Hypothalamus (tissue), 51 donors: ENCODE results near the gene ANK3.

Experiments used
- DNase-seq, 51 donors: peaks; one replicate each; lab custom pipeline; 2025; lab: John Stamatoyannopoulos, UW

ANK3 gene

DNA sequence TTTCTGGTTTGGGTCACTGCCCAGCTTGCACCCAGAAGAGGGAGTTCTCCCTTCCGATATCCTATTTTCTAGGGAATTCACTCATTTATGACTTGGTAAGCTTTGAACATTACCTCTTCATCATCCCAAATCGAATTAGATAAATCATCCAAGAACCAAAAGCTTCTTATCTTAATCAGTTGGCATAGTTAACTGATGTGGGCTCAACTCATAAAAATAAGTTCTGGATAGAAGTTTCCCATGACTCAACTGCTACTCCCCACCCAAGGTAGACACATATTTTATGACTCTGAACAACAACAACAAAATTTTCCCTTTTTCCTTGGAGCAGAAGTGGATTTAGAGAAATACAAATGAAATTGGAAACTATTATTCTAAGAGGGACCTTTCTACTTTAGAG, 380.4 kb downstream of the ANK3 start:
- DNase-seq, result no peak

DNA sequence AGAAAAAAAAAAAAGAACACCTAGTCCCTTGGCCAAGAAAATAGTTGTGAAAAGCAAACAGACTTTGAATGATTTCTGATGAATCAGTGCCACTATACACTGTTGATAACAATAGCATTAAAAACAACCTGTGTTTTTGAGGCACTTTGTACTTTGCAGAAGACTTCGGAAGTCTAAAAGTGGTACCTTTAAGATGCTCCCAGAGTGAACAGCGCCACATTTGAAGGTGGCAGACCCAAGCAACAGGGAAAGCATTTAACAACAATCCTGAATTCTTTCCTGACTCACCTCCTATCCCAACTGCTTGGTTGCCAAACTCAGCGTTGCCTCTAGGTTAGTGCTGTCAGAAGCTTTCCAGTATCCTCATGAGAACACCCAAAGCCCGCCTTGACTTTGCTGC, 380.9 kb downstream of the ANK3 start:
- DNase-seq, result no peak

DNA sequence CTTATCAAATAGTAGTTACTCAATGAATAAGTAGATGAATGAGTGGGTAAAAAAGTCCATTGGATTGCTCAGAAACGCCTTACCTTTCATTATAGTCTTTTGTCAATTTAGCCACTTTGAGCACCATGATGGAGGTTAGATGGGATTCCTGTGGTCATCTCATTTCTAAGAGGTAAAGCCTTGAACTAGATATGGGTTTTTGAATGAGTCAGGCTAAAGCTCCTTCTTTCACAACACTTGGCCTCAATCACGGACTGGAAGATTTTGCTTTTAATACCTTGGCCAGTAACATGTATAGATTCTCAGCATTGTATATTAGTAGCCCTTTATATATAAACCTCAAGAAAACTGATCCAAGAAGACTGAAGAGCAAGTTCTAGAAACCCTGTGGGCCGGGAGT, 383.6 kb downstream of the ANK3 start:
- no peak for DNase-seq

DNA sequence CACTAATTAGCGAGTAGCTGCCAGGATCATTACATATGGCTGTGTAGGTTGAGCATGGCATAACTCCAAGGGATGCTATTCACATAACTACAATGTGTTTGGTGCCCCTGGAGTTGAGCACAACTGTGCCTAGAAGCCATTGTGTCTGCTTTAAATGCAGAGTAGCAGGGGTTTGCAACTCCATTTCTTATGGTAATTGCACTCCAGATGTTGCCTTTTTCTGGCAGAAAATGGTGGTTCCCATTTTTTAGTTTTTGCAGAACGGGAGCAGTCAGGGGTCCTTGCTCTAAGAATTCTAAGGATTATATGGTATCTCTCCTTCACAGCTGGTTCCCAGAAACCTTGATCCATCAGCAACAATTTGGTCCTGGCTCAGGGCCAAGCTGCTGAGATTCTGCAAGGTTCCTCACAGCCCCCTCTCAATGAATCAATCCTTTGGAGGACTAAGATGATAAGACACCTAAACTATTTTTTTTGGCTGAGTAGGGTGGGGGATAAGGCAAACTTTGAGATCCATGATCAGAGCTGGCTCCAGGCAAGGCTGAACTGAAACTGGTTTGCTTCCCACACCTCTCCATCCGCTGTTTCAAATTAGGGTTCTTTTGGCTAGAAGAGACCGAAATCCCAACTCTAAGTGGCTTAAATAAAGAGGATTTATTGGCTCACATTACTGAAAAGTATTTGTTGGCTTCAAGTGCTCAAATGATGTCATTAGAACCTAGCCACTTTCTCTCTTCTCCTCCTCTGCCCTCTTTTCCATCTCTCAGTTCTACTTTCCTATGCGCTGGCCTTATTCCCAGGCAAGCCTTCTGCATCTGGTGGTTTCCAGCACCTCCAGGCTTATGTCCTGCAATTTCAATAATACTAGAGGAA, 385.8 kb downstream of the ANK3 start:
- no peak for DNase-seq

DNA sequence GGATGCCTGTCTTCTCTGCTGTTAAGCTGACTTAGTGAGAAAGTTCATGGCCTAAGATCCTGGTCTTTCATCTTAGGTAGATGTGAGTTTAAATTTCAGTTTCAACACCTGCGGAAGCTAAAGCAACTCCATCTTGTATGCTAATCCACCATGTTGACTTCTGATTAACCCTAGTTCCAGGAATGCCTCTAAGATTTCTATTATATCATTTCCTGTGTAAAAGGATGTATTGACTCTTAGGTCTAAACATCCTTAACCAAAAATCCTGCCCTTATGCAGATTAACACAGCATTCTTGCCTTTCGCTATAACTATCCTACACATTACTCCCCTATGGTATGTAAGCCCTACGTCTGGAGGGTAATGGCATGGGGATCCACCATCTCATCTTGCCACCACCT, 388.9 kb downstream of the ANK3 start:
- no peak for DNase-seq

DNA sequence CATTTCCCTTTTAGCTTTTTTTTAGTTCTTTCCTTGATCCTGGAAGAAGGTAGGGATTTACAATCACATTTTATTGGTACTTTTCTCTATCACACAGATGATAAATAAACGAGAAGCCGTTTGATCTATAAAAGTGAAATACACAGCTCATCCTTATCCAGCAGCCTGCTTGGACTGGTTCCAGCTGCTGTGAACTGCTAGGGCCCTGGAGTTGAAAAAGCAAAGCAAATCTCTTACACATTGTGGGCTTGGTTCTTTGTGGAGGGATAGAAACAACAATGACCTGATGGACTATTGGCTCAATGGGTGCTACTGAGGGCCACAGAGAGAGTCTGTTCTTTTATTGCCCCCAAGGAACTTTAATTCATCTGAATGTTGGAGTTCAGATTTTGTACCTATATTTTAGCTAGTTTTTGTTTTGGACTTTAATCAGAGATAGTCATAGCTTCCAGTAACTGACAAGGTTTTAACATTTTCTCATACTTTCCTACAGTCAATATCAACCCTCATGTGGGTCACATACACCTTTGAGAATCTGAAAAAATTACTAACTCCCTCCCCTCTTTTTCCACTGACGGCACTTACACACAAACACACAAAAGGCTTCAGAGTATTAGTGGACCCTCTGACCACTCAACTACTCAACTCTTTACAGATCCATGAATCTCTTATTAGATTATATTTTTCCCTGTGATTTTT, 391.7 kb downstream of the ANK3 start:
- no peak for DNase-seq

DNA sequence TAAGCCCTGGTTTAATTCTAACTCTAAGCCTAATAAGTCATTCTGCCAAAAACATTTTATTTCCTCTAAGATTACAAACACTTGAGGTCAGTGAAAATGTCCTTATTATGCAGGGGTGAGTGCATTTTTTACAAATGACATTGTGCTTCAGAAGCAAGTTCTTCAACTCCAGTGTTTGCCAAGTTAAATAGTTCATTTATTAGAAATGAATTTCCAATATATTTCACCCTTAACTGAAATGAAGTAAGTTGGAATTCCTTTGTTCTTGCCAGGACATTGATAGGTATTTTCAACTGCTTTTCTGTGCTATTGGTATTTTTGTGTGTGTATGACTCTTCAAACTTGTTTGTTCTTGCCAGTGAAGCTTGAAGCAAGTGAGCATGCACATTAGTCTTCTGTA, 393.8 kb downstream of the ANK3 start:
- no peak for DNase-seq

DNA sequence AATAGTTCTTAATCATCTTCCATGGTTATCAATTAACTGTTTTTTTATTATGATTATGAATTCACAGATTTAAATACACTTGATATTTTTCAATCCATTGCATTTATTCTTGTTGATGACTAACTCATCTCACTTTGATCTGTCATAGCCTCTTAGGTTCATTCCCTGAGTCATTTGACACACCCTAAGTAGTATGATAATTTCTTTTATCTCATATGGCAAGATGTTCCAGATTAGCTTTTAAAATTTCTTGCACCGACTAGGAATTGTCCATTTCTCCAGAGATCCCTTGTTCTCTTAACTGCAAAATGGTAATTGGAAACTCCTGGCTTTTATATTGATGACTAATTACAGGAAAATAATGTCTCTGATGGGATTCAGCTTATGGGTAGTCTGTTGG, 395.7 kb downstream of the ANK3 start:
- DNase-seq, result no peak

DNA sequence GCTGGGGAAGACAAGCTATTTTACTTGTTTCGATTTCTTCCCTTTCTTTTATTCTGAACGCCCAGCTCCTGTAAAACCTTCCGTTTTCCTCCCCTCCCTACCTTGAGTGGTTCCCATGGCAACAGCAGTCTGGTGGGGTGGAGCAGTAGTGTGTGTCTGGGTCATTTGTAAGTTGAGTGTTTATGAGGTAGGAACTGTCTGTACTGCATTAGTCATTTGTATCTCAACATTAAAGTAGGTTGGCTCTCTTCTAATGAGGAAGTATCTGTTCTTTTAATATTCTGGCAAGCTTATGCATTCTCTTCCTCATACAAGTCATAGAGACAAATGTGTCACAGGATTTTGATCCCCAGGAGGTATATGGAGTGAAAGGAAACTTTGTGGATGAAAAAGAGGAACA, 398.0 kb downstream of the ANK3 start:
- DNase-seq, result peak in 12 of 51 donors; percentile 0 to 40 (median 6)

DNA sequence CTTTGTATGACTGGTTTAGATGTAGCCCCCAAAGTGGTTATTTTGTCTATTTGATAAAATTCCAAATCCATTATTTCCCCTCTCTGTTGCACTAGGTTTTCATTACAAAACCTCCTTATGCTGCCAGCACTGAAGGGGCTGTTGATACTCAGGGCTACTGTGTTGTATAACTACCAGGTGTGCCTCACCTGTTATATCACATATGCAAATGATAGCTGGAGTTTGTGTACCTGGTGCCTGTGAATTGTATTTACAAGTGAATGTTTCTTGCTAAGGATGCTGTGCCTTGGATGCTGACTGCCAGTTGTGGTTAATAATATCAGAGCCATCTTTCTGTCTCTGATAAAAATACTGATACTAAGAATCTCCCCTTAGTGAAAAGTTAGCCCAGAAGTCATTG, 398.6 kb downstream of the ANK3 start:
- DNase-seq, result no peak

DNA sequence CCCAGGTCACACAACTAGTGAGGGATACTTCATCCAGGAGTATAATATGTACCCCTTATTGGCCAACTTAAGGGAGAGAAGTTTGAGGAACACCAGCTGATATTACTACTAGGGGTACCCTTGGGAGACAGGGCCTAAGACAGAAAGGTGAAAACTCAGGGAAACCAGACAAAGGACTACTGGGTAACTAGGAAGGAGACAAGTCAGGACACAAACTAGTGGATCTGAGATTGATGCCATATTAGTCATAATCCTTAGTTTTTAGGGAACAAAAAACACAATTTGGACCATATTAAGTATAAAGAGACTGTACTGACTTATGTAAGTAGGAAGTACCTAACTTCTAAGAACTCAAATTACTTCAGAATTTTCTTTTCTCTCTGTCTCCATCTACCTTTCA, 404.0 kb downstream of the ANK3 start:
- no peak for DNase-seq

DNA sequence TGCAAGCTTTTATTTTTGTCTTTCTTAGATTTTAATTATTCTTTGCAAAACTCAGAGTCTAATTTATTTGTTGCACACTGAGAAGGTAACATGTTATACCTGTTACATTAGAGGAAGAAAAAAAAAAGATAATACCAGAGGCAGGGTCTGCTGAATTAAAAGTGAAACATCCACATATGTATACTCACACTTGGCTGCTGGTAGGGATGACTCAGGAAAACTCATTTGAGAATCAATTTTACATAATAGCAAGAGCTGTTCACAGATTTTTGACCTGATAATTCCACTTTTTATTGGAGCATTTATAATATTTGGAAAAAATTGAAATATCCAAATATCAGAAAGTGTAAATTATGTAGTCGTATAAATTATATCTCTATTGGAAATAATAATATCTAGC, 405.3 kb downstream of the ANK3 start:
- DNase-seq, result no peak

DNA sequence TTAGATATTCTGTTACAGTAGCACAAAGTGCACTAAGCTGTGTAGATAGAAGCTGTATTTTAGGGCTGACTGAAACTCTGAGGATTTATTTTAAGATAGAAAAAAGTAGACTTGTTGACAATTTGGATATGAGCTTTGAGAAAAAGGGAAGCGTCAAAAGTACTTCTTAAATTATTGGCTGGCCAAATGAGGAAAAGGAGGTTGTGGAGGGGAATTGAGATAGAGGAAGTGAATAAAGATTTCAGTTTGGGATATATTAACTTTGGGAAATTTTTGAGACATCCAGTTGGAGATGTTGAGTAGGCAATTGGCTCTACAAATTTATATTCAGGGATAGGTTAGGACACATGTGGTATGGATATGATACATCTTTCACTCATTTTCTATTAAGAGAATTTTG, 409.3 kb downstream of the ANK3 start:
- DNase-seq, result no peak

DNA sequence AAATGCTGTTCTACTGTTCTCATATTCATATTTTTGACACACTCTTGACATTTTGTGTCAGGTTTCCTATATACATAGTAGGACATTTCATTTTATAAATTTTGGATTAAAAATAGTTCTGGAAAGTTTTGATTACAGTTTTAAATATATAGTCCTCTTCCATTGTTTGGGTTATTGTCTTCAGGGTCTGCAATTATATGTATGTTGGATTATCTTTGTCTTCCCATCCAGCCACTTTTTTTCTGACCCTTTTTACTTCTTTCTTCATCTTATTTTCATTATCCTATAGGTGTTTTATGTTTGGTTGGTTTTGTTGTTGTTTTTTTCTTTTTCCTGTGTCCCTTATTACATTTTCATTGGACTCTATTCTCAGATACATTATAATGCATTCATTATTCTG, 412.2 kb downstream of the ANK3 start:
- DNase-seq, result no peak

DNA sequence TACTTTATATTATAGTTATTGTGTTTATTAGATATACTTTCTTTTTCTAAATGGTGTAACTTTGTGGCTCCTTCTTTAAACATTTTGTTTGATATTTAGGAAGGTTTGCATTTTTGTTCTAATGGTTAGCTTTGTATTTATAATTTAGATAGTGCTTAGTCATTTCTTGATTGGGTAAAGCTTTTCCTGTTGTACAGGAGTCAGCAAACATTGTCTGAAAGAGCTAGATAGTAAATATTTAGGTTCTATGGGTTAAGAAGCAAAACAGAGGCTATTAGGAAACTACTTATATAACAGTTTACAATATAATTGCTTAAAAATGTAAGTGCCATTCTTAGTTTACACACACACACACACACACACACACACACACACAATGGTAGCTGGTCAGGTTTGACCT, 412.8 kb downstream of the ANK3 start:
- no peak for DNase-seq
